Central memory CD4-positive, alpha-beta T cell (primary cell): ENCODE data around the gene RYR1.
"Not testable (repeated sequence)": the region's sequence is repeated elsewhere in the genome, so short reads cannot be mapped to it uniquely, and the experiment has no call there.

Experiments
- DNase-seq: peaks from one replicate; pipeline ENCODE4 v3.0.0; 2022

The RYR1 gene

DNA sequence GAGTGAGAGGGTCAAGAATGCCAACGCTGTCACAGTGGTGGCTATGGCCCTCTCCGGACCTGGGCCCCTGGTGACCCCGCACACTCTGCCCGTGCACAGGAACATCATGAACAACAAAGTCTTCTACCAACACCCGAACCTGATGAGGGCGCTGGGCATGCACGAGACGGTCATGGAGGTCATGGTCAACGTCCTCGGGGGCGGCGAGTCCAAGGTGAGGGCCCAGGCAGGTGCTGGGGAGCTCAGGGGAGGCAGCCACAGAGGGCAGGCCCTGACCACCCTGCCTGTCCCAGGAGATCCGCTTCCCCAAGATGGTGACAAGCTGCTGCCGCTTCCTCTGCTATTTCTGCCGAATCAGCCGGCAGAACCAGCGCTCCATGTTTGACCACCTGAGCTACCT lies 62.6 kb downstream of the RYR1 start:
- DNase-seq = no peak

DNA sequence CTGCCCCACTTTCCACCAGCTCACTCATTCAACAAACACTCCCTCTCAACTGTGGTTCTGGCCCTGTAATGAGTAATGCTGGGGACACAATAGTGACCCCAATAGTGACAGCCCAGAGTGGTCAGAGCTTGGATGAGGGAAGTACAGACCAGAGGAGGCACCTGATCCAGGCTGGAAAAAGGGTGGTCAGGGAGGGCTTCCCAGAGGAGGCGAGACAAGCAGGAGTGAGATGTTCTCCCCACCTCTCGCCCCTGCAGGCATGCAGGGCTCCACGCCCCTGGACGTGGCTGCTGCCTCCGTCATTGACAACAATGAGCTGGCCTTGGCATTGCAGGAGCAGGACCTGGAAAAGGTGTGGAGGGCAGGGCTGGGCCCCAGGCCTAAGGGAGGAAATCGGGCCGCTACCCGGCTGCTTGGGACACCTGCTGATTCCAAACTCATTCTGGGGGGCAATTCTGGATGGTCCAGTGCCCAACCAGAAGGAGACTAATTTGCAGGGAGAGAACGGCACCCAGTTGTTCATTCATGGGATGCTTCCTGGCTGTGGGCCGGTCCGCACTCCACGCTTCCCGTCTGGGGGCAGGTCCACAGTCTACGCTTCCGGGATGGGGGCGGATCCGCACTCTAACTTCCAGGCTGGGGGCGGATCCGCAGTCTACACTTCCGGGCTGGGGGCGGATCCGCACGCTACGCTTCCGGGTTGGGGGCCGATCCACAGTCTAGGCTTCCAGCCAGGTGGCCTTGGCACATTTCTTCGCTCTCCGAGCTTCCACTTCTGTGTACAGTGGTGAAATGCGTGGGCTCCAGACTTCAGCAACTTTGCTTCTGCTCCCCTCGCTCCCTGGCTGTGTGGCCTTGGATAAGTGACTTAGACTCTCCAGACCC lies 63.4 kb downstream of the RYR1 start:
- no peak for DNase-seq

DNA sequence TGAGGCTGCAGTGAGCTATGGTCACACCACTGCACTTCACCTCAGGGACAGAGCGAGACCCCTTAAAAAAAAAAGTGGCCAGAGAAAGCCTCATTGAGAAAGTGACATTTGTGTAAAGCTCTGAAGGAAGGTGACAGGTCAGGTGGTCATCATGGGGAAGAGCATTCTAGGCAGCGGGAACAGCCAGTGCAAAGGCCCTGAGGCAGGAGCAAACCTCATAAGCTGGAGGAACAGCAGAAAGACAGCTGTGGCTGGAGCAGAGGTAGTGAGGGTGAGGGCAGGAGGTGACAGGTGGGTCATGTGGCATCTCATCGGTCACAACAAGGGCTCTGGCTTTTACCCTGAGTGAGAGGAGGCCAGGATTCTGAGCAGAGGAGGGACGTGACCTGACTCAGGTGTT lies 64.4 kb downstream of the RYR1 start:
- DNase-seq = no peak

DNA sequence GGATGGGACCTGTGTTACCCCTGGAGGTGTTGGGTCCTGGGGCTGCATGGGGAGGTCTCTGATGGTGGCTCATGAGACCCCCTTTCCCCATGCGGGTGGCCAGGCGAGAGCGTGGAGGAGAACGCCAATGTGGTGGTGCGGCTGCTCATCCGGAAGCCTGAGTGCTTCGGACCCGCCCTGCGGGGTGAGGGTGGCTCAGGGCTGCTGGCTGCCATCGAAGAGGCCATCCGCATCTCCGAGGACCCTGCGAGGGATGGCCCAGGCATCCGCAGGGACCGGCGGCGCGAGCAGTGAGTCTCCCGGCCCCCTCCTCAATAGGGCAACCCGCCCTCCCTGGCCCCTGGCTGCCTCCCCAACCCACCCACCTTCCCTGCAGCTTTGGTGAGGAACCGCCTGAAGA lies 66.0 kb downstream of the RYR1 start:
- DNase-seq = no peak

DNA sequence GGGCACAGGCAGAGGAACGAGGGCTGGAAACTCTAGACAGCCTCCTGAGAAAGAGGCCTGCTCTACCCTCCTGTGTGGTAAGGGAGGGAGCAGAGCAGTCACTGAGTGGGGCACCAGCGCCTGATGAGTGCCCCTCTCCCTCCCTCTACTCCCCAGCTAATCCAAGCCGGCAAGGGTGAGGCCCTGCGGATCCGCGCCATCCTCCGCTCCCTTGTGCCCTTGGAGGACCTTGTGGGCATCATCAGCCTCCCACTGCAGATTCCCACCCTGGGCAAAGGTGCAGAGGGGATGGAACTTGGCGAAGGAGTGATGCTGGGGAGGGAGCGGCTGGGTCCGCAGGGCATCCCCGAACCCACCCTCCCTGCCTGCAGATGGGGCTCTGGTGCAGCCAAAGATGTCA lies 67.0 kb downstream of the RYR1 start:
- DNase-seq = no peak

DNA sequence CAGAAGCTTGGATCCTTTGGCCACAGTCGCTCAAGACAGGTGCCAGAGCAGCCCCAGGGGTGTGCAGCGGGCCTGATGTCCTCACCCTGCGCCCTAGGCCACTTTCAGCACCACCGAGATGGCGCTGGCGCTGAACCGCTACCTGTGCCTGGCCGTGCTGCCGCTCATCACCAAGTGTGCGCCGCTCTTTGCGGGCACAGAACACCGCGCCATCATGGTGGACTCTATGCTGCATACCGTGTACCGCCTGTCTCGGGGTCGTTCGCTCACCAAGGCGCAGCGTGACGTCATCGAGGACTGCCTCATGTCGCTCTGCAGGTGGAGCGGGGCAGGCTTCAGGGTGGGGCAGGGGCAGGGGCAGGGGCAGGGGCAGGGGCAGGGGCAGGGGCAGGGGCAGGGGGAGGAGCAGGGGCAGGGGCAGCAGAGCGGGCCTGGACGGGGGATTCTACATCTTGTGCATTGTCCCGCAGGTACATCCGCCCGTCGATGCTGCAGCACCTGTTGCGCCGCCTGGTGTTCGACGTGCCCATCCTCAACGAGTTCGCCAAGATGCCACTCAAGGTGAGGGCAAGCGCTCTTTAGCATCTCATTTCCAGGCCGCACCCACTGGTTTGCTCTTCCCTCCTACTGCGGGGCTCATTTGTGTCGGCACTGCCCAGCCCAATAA lies 69.1 kb downstream of the RYR1 start:
- DNase-seq = no peak

DNA sequence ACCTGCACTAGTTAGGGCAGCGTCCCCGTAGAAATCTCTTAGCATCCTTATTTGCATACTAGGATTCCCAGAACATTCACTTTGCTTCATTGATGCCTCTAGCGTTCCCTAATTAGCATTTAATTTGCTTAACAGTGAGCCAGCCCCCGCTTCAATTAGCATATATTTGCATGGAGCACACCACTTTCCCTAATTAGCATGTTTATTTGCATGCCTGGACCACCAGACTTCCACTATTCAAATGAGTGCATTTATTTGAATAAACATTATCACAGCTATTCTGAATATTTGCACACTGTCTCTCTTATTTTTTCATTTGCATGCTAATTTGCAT lies 69.6 kb downstream of the RYR1 start:
- no peak for DNase-seq

DNA sequence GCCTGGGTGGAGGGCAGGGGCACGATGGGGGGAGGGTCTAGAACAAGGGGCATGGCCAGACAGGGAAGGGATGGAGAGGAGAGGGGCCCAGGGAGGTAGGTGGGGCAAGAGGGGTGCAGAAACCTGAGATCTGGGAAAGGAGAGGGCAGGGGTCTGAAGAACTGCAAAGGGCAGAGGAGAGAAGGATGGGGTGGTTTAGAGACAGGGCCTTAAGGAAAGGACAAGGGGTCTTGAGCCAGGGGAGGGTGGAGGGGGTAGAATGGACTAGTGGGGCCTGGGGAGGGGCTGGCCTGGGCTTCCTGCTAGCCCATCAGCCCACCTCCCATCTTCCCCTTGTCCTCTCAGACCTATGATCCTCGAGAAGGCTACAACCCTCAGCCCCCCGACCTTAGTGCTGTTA lies 72.5 kb downstream of the RYR1 start:
- no peak for DNase-seq

DNA sequence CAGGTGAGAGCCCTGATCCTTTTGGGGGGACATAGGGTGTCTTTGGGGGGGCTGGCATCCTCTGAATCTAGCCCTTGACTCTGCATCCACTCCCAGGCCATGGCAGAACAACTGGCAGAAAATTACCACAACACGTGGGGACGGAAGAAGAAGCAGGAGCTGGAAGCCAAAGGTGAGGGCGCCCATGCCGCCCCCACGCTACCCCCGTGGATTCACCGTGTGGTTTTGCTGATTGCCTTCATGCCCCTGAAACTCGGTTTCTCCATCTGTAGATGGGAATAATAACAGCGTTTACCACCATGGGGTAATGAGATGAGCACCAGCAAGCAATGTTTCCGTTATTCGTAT lies 72.9 kb downstream of the RYR1 start:
- no peak for DNase-seq

DNA sequence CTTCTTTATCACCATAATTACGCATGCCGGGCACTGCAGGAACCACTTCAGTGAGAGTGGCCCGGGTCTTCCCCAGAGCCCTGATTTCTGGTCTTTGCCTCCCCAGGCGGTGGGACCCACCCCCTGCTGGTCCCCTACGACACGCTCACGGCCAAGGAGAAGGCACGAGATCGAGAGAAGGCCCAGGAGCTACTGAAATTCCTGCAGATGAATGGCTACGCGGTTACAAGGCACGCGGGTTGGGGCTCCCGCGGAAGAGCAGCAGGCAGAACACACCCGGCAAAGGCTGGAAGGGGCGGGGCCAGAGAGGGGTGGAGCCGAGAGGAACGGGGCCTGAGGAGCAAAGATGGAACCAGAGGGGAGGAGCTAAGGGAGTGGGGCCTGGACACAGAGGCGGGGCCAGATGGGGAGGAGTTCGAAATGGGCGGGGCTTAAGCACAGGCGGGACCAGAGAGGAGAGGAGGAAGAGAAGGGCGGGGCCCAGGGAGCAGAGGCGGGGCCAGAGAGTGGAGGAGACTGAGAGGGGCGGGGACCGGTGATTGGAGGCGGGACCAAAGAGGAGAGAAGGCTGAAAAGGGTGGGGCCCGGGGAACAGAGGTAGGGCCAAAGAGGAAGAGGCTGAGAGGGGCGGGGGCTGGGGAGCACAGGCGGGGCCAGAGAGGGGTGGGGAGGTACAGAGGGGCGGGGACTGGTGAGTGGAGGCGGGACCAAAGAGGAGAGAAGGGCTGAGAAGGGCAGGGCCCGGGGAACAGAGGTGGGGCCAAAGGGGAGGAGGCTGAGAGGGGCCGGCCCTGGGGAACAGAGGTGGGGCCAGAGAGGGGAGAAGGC lies 73.4 kb downstream of the RYR1 start:
- DNase-seq = peak; percentile 84

DNA sequence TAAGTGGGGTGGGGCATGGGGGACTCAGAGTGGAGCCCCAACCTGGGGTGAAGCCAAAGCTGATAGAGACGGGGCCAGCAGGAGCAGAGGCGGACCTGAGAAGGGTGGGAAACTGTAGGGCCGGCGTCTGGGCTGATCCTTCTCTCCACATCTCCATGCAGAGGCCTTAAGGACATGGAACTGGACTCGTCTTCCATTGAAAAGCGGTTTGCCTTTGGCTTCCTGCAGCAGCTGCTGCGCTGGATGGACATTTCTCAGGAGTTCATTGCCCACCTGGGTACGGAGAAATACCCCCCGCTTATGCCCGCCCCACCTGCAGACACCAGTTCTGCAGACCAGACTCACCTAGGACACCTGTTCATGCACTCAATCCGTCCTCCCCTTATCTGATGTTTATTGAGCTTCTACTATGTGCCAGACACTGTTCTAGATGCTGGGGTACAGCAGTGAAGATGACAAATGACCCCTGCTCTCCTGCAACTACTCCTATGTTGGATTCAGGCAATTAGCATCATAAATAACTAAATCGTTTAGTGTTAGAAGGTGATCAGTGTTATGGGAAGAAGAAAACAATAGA lies 74.1 kb downstream of the RYR1 start:
- DNase-seq = no peak

DNA sequence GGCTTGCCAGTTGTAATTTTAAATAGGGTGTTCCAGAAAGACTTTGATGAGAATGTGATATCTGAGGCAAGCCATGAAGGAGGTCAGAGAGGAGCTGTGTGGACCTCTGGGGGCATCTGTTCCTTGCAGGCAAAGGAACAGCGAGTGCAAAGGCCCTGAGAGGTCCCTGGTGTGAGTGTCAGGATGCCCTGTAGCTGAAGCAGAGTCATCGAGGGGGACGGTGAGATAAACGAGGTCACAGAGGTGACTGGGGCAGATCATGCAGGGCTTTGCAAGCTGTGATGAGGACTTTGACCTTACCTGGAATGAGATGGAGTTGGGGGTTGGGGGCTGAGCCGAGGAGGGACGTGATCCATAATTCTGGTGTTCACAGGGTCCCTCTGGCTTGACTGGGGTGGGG lies 75.0 kb downstream of the RYR1 start:
- DNase-seq = no peak

DNA sequence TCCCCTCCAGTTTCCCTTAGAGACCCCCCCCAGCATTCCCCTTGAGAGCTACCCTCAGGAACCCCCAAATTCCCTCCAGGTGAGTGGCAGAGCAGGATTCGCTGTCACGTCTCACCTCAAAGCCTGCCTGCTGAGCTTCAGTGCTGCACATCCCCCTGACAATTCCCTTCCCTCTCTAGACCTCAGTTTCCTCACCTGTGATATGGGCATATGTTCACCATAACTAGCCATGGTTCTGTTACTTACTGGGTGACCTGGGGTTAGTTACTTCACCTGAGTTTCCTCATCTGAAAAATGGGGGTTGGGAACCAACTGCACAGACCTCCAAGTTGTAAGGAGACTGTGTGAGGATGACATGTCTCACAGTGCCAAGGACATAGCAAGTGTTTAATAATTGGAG lies 75.5 kb downstream of the RYR1 start:
- DNase-seq = no peak

DNA sequence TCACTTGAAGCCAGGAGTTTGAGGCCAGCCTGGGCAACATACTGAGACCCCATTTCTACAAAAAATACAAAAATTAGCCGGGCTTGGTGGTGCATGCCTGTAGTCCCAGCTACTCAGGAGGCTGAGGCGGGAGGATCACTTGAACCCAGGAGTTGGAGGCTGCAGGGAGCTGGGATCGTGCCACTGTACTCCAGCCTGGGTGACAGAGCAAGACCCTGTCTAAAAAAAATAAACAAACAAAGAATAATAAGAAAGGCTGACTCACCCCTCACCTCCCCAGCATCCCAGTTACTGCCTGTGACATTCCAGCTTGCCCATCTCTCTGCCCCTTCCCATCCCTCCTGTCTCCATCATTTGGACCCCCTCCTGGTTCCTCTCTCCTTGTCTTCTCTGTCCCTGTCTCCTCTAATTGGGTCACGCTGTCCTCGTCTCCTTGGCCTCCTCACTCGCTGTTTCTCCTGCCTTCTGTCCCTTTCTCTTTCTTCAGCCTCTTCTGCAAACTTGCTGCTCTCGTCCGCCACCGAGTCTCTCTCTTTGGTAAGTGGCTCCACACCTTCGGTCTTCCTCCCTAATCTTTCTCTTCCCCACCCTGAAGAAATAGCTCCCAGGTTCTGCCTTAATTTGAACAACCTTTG lies 77.7 kb downstream of the RYR1 start:
- no peak for DNase-seq

DNA sequence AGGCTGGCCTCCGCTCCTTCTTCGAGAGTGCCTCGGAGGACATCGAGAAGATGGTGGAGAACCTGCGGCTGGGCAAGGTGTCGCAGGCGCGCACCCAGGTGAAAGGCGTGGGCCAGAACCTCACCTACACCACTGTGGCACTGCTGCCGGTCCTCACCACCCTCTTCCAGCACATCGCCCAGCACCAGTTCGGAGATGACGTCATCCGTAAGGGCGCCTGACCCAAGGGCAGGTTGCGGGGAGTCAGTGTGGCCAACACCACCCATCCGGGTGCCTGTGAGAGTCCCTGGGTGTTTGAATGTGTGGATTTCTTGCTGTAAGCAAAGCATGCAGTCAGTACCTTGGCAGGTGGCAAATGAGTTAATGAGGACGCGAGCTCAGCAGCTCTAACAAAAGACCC lies 78.8 kb downstream of the RYR1 start:
- no peak for DNase-seq

DNA sequence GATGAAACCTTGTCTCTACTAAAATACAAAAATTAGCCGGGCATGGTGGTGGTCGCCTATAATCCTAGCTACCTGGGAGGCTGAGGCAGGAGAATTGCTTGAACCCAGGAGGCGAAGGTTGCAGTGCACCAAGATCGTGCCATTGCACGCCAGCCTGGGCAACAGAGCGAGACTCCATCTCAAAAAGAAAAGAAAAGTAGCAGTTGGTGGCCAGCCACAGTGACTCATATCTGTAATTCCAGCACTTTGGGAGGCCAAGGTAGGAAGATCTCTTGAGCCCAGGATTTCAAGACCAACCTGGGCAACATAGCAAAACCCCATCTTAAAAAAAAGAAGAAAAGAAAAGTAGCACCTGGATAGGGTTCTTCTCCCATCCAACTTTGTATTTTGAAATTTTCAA lies 79.7 kb downstream of the RYR1 start:
- not testable (repeated sequence) for DNase-seq

DNA sequence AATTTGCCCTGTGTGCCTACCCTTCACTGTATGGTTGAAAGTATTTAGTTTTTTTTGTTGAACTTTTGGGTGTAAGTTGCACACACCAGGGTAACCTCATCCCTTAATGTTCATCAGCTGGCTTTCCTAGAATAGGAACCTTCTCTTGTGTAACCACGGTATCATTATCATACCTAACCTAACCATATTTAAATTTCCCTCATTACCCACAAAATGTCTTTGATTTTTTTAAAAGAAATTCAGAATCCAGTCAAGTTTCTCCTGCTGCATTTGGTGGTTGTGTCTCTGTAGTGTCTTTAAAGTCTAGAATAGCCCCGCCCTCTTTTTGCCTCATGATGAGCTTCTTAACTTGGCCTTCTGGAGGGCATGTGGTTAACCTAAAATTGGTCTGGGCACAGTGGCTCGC lies 80.3 kb downstream of the RYR1 start:
- DNase-seq = peak; percentile 31

DNA sequence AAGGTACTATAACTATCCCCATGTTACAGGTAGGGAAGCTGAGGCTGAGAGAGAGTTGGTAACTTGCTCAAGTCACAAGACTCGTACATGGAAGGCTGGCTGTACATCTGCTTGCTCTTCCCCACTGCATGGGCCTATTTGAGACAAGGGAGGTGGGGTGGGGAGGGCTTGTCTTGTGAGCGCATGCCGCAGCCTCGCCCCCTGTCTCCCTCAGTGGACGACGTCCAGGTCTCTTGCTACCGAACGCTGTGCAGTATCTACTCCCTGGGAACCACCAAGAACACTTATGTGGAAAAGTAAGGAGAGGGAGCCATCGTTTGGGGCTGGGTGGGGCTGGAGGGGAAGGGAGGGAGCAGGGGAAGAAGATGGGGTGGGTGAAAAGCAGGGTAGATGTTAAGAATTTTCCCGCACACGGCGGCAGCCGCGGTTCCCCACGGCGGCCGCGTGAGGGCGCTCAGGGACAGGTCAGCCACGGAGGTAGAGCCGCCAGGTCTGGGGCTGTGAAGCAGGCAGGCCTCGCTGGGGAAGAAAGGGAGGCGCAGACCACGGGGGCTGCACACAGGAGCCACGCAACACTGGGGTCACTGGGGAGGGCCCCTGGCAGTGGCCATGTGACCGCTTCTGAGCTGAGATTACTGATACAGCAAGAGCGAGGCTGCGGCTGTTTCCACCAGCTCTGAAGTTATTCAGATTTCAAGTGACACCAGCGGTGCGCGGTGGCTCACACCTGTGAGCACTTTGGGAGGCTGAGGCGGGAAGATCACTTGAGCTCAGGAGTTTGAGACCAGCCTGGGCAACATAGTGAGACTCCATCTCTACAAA lies 81.5 kb downstream of the RYR1 start:
- DNase-seq = peak; percentile 67

DNA sequence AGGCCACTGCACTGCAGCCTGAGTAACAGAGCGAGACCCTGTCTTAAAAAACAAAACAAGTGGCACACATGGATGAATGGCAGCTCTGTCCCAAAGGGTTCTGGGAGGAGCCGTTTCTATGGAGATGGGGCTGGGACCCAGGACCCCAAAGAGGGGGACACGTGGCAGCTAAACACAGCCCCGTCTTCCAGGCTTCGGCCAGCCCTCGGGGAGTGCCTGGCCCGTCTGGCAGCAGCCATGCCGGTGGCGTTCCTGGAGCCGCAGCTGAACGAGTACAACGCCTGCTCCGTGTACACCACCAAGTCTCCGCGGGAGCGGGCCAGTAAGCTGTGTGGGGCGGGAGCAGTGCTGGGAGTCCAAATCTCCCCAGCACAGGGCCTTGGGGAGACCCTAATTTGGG lies 82.4 kb downstream of the RYR1 start:
- no peak for DNase-seq

DNA sequence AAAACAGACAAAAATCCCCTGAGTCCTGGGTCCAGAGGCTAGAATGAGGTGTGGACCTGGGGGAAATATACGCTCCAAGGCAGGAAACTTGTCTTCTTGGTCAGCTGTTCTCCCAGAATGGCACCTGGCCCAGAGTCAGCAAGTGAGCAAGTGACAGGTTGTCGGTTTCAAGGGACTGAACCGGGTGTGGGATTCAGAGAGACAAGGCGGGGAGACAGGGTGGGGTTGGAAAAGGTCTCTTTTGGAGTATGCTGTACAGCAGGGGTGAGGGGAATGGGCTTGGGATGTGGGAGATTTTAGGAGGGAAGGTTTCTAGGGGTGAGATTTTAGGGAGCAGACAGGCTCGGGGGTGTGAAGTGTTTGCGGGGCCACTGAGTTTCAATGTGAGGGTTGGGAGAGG lies 83.3 kb downstream of the RYR1 start:
- DNase-seq = no peak

DNA sequence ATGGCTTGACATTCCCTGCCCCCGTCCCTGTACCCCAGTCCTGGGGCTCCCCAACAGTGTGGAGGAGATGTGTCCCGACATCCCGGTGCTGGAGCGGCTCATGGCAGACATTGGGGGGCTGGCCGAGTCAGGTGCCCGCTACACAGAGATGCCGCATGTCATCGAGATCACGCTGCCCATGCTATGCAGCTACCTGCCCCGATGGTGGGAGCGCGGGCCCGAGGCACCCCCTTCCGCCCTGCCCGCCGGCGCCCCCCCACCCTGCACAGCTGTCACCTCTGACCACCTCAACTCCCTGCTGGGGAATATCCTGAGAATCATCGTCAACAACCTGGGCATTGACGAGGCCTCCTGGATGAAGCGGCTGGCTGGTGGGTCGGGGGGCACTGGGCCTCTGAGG lies 83.8 kb downstream of the RYR1 start:
- no peak for DNase-seq

DNA sequence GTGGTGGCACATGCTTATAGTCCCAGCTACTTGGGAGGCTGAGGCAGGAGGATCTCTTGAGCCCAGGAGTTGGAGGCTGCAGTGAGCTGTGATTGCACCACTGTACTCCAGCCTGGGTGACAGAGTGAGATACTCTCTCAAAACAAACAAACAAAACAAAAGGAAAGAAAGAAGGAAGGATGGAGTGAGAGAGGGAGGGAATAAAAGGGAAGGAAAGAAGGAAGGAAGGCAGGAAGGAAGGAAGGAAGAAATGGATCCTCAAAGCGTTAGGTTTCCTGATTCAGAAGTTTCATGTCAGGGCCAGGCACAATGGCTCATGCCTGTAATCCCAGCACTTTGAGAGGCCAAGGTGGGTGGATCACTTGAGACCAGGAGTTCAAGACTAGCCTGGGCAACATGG lies 84.5 kb downstream of the RYR1 start:
- not testable (repeated sequence) for DNase-seq
